HG03571 (cell line): Measurements from ENCODE around the gene AKR1A1.
"Not testable (repeated sequence)": the region's sequence is repeated elsewhere in the genome, so short reads cannot be mapped to it uniquely, and the experiment has no call there.

Experiments
- ATAC-seq: cut with Tn5 transposase; IDR thresholded peaks from one replicate; pipeline ENCODE4 v1.9.1; 2021; ENCODE audit not compliant: unreplicated experiment

AKR1A1 gene

DNA sequence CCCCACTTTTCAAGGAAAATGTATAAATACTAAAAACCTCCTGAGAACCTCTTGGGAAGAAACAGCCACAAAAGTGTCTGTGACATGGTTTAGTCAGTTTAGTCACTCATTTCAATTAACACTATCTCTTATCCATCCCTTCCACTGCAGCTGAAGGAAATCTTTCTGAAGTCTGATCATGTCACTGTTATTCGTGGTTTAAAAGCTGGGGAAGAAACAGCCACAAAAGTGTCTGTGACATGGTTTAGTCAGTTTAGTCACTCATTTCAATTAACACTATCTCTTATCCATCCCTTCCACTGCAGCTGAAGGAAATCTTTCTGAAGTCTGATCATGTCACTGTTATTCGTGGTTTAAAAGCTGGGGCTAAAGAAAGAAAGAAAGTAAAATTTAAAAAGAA is 27.1 kb upstream of the AKR1A1 start:
- ATAC-seq, result not testable (repeated sequence)

- not testable (repeated sequence) for ATAC-seq
These were observed 26.7 kb upstream of the AKR1A1 start for GRCh38 chr1:45523975-45524374.

DNA sequence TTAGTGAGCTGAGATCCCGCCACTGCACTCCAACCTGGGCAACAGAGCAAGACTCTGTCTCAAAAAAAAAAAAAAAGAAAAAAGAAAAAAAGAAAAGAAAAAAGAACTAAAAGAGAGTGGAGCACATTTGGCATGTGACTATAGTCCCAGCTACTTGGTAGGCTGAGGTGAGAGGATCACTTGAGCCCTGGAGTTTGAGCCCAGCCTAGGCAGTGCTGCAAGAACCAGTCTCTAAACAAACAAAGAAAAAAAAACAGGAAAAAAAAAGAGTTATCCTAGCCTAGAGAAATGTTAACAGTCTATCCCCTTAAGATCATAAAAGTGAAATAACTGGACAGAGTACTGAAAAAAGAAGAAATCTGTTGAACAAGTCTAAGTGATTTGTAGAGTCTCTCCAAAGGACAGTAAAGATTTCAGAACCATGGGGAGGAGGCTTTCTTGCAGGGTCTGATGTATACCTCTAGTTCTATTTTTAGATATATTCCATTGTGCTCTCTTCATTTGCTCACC is 24.4 kb upstream of the AKR1A1 start:
- no peak for ATAC-seq

- ATAC-seq, result no peak
These were observed 19.9 kb upstream of the AKR1A1 start for GRCh38 chr1:45530632-45531135.

DNA sequence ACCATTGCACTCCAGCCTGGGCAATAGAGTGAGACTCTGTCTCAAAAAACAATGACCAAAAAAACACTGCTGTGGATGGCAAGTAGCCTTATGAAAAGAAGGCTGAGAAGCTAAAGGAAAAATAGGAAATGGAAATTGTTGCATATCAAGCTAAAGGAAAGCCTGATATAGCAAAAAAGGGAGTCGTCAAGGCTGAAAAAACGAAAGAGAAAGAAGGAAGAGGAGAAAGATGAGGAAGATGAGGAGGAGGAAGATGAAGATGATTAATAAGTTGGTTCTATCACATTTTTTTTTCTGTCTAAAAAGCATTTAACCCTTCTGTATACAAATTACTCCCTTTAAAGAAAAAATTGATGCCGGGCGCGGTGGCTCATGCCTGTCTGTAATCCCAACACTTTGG is 18.8 kb upstream of the AKR1A1 start:
- no peak for ATAC-seq

- ATAC-seq, result no peak
These were observed 14.4 kb upstream of the AKR1A1 start for GRCh38 chr1:45535988-45536766.

DNA sequence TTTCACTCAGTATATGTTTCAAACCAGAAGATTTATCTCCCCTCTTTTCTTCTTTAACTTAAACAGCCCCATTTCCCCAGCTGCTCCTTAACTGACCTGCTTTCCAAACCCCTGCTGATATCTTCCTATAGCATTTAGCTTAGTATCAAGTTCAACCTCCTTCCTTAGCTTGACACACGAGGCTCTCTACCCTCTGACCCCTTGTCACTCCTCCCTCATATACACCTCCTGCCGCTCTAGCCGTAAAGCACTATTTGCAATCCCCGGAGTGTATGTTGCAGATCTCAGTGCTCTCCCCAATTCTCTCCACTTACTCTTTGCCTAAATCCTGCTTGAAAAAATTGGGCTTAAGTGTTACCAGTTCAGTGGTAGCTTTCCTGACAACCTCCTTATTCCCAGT is 13.7 kb upstream of the AKR1A1 start:
- no peak for ATAC-seq

DNA sequence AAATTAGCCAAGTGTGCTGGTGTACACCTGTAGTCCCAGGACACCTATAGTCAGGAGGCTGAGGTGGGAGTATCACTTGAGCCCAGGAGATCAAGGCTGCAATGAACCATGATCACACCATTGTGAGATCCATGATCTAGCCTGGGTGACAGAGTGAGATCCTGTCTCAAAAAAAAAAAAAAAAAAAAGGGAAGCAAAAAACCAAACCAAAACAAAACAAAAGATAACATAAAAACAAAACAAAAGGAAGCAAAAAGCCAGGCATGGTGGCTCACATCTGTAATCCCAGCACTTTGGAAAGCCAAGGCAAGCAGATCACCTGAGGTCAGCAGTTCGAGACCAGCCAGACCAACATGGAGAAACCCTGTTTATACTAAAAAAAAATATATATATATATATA is 9.4 kb upstream of the AKR1A1 start:
- ATAC-seq, result no peak

GRCh38 chr1:45542591-45542990 is 8.0 kb upstream of the AKR1A1 start:
- ATAC-seq, result no peak

- ATAC-seq, result peak; percentile 60
These were observed 6.8 kb upstream of the AKR1A1 start for GRCh38 chr1:45543581-45544417.

- ATAC-seq, result no peak
These were observed 6.1 kb upstream of the AKR1A1 start for GRCh38 chr1:45544530-45544929.

DNA sequence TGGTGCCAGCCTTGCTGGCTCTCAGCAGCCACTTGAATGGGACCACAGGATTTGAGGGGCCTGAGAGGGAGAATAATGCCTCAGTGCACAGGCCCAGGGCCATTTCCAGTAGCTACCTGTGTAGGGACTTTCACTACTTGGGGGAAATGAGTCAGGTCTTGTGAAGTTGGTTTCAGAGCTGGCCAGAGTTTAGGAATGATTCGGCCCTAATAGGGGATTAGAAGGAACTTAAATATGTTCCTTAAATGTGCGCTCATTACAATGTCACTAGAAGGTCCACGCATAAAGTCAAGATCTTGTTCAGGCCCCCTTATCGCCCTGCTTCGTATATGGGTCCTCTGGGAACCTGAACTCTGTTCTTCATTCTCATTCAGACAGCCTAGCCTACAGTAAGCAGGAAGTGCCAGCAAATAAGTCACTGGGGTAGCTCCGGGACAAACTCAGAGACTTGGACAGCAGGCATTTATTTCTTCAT is 5.6 kb upstream of the AKR1A1 start:
- peak; percentile 61 for ATAC-seq

DNA sequence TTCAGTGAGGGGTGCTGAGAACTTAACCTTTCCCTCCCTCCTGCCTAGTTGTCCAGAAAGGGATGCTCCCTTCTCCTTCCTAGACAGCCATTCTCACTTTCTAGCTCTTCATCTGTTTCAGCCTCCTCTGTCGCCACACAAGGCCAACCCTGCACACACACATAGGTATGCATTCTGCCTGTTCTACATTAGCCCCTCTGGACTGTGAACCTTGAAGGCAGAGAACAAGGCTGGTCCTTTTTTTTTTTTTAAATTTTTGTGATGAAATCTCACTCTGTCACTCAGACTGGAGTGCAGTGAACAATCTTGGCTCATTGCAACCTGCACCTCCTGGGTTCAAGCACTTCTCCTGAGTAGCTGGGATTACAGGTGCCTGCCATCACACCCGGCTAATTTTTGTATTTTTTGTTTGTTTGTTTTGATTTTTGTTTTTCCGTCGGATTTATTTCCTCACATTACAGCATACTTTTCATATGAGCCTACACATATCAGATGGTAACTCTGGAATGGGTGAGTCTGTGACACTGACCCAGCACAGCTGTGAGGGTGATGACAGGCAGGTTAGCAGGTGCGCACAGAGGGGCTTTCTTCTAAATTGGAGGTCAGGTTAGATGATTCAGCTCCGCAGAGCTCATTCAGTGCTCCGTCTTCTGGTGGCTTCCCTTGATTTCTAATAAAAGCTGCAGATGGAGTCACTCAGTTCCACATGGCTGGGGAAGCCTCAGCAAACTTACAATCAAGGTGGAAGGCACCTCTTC is 4.9 kb upstream of the AKR1A1 start:
- ATAC-seq, result no peak

DNA sequence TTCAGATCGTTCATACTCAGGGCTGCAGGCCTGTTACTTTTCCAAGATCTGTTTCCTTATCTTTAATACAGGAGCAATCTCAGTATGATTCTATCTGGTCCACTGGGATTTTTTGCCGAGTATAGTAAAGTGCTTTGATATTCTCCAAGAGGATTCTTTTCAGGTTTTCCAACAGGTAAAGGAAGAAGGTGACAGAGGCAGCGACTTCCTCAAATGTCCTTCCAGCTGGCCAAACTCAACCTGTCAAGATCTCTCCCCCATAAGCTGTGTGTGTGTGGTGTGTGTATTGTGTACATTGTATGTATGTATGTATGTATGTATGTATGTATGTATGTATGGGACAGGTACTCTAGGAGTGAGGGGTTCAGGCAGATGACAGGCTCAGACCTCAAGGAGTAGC is 1.1 kb downstream of the AKR1A1 start:
- ATAC-seq, result no peak

- ATAC-seq, result no peak
These were observed 1.7 kb downstream of the AKR1A1 start for GRCh38 chr1:45552331-45552730.

- ATAC-seq, result no peak
These were observed 3.6 kb downstream of the AKR1A1 start for GRCh38 chr1:45554198-45554597.

DNA sequence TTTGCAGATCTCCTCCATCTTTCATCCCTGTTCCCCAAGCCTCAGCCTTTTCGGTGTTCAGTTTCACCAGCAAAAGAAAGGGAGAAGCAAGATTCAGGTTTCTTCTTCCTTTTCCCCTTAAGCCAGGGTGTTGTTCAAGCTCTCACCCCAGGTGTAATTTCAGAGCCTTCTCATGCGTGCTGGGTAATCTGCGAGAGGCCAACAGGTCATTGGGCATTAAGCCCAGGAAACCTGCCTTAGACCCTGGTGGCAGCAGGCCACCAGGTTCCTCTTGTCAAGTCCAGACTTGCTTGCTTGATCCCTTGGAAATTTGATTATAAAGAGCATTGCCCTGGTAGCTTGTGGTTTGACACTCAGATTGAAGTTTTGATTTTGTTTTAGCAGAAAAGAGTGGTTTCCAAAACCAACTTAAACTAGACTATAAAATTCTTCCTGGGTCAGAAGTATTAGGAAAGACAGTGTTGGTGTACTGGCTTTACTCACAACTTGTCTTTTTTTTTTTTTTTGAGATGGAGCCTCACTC is 6.9 kb downstream of the AKR1A1 start:
- ATAC-seq, result no peak

GRCh38 chr1:45563843-45564242 is 13.2 kb downstream of the AKR1A1 start:
- no peak for ATAC-seq

- no peak for ATAC-seq
These were observed 16.1 kb downstream of the AKR1A1 start for GRCh38 chr1:45566722-45567121.

GRCh38 chr1:45567911-45568310 is 17.3 kb downstream of the AKR1A1 start:
- no peak for ATAC-seq

- ATAC-seq, result no peak
These were observed 17.8 kb downstream of the AKR1A1 start for GRCh38 chr1:45568421-45568820.
